ENCODE results near the gene C1orf87.

C1orf87 gene

DNA sequence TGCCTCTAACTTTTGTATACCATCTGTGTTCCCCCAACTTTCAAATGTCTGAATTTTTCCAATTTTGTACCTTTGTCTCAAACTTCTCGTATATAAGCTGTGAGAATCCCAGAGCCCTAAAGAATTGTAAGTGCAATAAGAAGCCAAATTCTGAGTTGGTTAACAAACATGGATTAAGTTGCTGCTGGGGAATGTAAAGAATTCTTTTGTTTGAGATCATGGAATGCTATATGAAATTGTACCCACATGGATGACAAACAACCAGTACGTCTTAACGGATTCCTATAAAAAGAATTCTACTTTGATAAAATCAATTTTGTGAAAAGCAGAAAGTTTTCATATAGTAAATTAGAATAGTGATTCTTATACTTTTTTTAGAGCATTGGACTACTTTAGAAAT, 74.6 kb downstream of the C1orf87 start:
- no peak for DNase-seq (ENCODE audit: low read depth in 1 of 2, low spot score in 1 of 2)
- TF ChIP-seq SPI1 (IDR thresholded peaks at IDR 0.05; ENCODE audit: borderline replicate concordance, low read depth) (no peak), GABPA (IDR thresholded peaks at IDR 0.05; ENCODE audit: low read depth) (no peak), POLR2AphosphoS5 (IDR thresholded peaks at IDR 0.05; ENCODE audit: low read depth) (no peak)
- TF ChIP-seq, protein P1, sequence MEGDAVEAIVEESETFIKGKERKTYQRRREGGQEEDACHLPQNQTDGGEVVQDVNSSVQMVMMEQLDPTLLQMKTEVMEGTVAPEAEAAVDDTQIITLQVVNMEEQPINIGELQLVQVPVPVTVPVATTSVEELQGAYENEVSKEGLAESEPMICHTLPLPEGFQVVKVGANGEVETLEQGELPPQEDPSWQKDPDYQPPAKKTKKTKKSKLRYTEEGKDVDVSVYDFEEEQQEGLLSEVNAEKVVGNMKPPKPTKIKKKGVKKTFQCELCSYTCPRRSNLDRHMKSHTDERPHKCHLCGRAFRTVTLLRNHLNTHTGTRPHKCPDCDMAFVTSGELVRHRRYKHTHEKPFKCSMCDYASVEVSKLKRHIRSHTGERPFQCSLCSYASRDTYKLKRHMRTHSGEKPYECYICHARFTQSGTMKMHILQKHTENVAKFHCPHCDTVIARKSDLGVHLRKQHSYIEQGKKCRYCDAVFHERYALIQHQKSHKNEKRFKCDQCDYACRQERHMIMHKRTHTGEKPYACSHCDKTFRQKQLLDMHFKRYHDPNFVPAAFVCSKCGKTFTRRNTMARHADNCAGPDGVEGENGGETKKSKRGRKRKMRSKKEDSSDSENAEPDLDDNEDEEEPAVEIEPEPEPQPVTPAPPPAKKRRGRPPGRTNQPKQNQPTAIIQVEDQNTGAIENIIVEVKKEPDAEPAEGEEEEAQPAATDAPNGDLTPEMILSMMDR (IDR thresholded peaks at IDR 0.05; ENCODE audit: insufficient read depth, low read length), result no peak
- TF ChIP-seq, protein P2, sequence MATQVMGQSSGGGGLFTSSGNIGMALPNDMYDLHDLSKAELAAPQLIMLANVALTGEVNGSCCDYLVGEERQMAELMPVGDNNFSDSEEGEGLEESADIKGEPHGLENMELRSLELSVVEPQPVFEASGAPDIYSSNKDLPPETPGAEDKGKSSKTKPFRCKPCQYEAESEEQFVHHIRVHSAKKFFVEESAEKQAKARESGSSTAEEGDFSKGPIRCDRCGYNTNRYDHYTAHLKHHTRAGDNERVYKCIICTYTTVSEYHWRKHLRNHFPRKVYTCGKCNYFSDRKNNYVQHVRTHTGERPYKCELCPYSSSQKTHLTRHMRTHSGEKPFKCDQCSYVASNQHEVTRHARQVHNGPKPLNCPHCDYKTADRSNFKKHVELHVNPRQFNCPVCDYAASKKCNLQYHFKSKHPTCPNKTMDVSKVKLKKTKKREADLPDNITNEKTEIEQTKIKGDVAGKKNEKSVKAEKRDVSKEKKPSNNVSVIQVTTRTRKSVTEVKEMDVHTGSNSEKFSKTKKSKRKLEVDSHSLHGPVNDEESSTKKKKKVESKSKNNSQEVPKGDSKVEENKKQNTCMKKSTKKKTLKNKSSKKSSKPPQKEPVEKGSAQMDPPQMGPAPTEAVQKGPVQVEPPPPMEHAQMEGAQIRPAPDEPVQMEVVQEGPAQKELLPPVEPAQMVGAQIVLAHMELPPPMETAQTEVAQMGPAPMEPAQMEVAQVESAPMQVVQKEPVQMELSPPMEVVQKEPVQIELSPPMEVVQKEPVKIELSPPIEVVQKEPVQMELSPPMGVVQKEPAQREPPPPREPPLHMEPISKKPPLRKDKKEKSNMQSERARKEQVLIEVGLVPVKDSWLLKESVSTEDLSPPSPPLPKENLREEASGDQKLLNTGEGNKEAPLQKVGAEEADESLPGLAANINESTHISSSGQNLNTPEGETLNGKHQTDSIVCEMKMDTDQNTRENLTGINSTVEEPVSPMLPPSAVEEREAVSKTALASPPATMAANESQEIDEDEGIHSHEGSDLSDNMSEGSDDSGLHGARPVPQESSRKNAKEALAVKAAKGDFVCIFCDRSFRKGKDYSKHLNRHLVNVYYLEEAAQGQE (IDR thresholded peaks at IDR 0.05; ENCODE audit: insufficient replicate concordance, low read depth), result no peak
- H3K4me3 ChIP-seq (replicated peaks; ENCODE audit: insufficient read depth, low read length), result no peak overlapping the region
- no peak overlapping the region for H3K27ac ChIP-seq (replicated peaks)
- no peaks in the 10 kb centered on the region for H3K27me3 ChIP-seq (ENCODE audit: insufficient read depth, poor library complexity, severe bottlenecking)

DNA sequence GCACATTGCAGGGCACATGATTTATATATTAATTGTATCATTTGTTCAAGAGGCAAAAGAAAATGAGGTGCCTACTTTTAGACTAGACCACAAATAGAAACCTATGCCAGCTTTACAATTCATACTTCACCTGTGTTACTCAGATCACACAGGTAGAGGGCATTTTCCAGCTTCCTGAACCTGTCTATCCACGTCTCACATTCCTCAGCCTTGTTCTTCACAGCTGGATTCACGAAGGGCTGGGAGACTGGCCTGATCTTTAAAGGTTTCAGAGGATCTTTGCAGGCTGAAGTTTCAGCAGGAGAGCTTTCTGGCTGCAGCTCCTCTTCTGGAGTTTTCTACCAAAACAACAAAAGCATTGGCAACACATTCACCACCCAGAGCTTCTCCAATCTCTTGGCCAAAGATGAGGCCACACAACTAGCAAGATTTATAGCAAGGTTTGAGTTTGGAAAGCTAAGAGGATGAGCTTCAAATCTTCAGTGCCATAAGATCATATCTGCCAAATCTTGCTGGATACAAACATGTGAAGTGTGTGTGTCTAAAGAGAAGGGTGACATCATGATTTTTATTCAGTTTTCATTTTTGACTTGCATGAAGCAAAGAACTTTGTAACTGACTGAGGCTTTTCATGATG, 76.0 kb downstream of the C1orf87 start:
- Histone ChIP-seq H3K27ac (replicated peaks) (no peak overlapping the region), H3K27me3 (ENCODE audit: insufficient read depth, poor library complexity, severe bottlenecking) (no peaks in the 10 kb centered on the region), H3K4me3 (replicated peaks; ENCODE audit: insufficient read depth, low read length) (no peak overlapping the region)
- DNase-seq (ENCODE audit: low read depth in 1 of 2, low spot score in 1 of 2), result no peak
- TF ChIP-seq, protein P2 (IDR thresholded peaks at IDR 0.05; ENCODE audit: insufficient replicate concordance, low read depth), result no peak
- TF ChIP-seq GABPA (IDR thresholded peaks at IDR 0.05; ENCODE audit: low read depth) (no peak), SPI1 (IDR thresholded peaks at IDR 0.05; ENCODE audit: borderline replicate concordance, low read depth) (no peak), POLR2AphosphoS5 (IDR thresholded peaks at IDR 0.05; ENCODE audit: low read depth) (no peak)
- TF ChIP-seq, protein P1 (IDR thresholded peaks at IDR 0.05; ENCODE audit: insufficient read depth, low read length), result no peak

DNA sequence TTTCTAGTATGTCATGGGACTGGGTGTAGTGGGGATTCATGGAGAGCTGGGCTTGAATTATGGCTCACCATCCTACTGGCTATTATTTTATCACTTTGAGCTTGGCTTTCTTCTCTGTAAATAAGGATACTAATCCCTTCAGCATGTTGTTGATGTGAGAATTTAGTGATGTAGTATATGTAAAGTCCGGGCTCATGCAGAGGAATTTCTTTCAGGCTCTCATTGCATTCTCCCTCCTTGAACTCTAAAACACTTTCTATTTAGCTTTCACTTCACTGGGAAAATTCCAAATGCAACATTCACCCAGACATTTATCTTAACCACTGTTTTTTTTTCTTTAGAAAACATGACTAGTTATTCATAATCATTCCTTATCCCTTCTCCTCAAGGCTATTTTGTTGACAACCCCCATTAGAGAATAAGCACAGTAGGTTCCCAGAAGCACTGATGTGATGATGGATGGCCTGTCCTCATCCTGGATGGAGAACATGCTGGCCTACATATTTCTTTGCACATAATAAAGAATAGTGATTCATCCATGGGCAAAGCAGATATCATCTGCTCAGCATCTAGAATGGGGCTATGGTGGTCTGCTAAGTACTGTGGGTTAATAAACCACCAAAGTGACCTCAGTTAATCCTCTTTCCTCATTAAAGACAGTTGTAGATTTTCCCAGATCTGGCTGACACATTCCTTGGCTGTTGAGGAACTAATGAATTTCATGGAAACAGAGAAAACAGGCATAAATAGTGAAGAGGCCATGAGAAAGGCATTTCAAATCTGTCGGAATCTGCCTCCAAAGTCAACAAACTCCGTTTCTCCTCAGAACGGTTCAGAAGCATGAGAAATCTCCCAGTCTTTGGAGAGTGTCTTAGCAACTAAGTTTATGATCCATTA, 79.0 kb downstream of the C1orf87 start:
- H3K4me3 ChIP-seq (replicated peaks; ENCODE audit: insufficient read depth, low read length), result no peak overlapping the region
- H3K27me3 ChIP-seq (ENCODE audit: insufficient read depth, poor library complexity, severe bottlenecking), result no peaks in the 10 kb centered on the region
- no peak overlapping the region for H3K27ac ChIP-seq (replicated peaks)
- TF ChIP-seq POLR2AphosphoS5 (IDR thresholded peaks at IDR 0.05; ENCODE audit: low read depth), result no peak
- no peak for TF ChIP-seq SPI1 (IDR thresholded peaks at IDR 0.05; ENCODE audit: borderline replicate concordance, low read depth)
- TF ChIP-seq, protein P2 (IDR thresholded peaks at IDR 0.05; ENCODE audit: insufficient replicate concordance, low read depth), result no peak
- no peak for TF ChIP-seq GABPA (IDR thresholded peaks at IDR 0.05; ENCODE audit: low read depth)
- TF ChIP-seq, protein P1 (IDR thresholded peaks at IDR 0.05; ENCODE audit: insufficient read depth, low read length), result no peak
- no peak for DNase-seq (ENCODE audit: low read depth in 1 of 2, low spot score in 1 of 2)

Data from HL-60 (cell line).